Measurements from ENCODE around the gene NTRK2.

GRCh38 chr9:84998639-84999038, 329.1 kb downstream of the NTRK2 start:
- TF ChIP-seq CTCF (conservative IDR thresholded peaks at IDR 0.05) (no peak), EZH2 (IDR thresholded peaks at IDR 0.05; ENCODE audit: low read depth) (no peak)
